ENCODE measurements around the gene OR10Z1.

- TF ChIP-seq MAX (IDR thresholded peaks at IDR 0.05) (no peak), ZBTB7A (IDR thresholded peaks at IDR 0.05; ENCODE audit: low read depth) (no peak), FOXM1 (IDR thresholded peaks at IDR 0.05; ENCODE audit: borderline replicate concordance, low read depth) (no peak), EP300 (IDR thresholded peaks at IDR 0.05; ENCODE audit: borderline replicate concordance) (no peak)
Observed at GRCh38 chr1:158586942-158587341, 18.1 kb upstream of the OR10Z1 start.
